Endothelial cell (in vitro differentiated cells): ENCODE results near the gene UBL4B. TPM values are rescaled to one million over a fixed set of nuclear protein-coding genes. Genes with fewer than 3 reads are reported as not detected.

Experiments
- DNase-seq: peaks from one replicate; pipeline ENCODE4 v3.0.0; 2021; ENCODE audit warnings: low spot score
- H3K27ac Mint-ChIP-seq: one replicate; pipeline ENCODE4 v1.8.0; 2021; ENCODE audit warnings: mixed read lengths, inconsistent platforms; ENCODE audit not compliant: unreplicated experiment
- H3K27me3 Mint-ChIP-seq: one replicate; pipeline ENCODE4 v1.8.0; 2021; ENCODE audit warnings: mild to moderate bottlenecking, moderate library complexity, mixed read lengths, inconsistent platforms; ENCODE audit not compliant: unreplicated experiment
- H3K36me3 Mint-ChIP-seq: one replicate; pipeline ENCODE4 v1.8.0; 2021; ENCODE audit warnings: mild to moderate bottlenecking, low read depth, mixed read lengths, inconsistent platforms; ENCODE audit not compliant: unreplicated experiment
- H3K4me1 Mint-ChIP-seq: one replicate; pipeline ENCODE4 v1.8.0; 2021; ENCODE audit warnings: mild to moderate bottlenecking, mixed read lengths, inconsistent platforms; ENCODE audit not compliant: unreplicated experiment
- H3K4me3 Mint-ChIP-seq: one replicate; pipeline ENCODE4 v1.8.0; 2021; ENCODE audit warnings: mild to moderate bottlenecking, mixed read lengths, inconsistent platforms; ENCODE audit not compliant: unreplicated experiment
- H3K9me3 Mint-ChIP-seq: one replicate; pipeline ENCODE4 v1.8.0; 2021; ENCODE audit warnings: mixed read lengths, inconsistent platforms; ENCODE audit not compliant: unreplicated experiment
- total RNA-seq: library from RNA; stranded (reverse); fragmentation: NEBNext Ultra II Directional; extraction: Animal tissue kit (Norgen Biotek cat#: 25700); gene quantifications from one replicate; pipeline ENCODE4 v1.2.1, GENCODE V29; 2021; ENCODE audit not compliant: unreplicated experiment
- TF ChIP-seq, protein P1 (sequence below): fragments of 200-600 bp; sonication (generic); IDR thresholded peaks from one replicate; pipeline ENCODE4 v1.5.0; 2021; ENCODE audit warnings: antibody characterized with exemption; ENCODE audit not compliant: unreplicated experiment

The UBL4B gene
- total RNA-seq, 1 donor from 2014 or later, result not detected

- Mint-ChIP-seq H3K27ac (no peak overlapping the region), H3K27me3 (peaks cover 14% of the 10 kb centered on the region), H3K4me3 (no peak overlapping the region), H3K36me3 (peaks cover 4% of the 10 kb centered on the region), H3K4me1 (peaks cover 20% of the 10 kb centered on the region), H3K9me3 (no peaks in the 10 kb centered on the region)
- TF ChIP-seq, protein P1, sequence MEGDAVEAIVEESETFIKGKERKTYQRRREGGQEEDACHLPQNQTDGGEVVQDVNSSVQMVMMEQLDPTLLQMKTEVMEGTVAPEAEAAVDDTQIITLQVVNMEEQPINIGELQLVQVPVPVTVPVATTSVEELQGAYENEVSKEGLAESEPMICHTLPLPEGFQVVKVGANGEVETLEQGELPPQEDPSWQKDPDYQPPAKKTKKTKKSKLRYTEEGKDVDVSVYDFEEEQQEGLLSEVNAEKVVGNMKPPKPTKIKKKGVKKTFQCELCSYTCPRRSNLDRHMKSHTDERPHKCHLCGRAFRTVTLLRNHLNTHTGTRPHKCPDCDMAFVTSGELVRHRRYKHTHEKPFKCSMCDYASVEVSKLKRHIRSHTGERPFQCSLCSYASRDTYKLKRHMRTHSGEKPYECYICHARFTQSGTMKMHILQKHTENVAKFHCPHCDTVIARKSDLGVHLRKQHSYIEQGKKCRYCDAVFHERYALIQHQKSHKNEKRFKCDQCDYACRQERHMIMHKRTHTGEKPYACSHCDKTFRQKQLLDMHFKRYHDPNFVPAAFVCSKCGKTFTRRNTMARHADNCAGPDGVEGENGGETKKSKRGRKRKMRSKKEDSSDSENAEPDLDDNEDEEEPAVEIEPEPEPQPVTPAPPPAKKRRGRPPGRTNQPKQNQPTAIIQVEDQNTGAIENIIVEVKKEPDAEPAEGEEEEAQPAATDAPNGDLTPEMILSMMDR, result no peak
- no peak for DNase-seq
Observed at GRCh38 chr1:110081061-110081460, 31.2 kb upstream of the UBL4B start.

DNA sequence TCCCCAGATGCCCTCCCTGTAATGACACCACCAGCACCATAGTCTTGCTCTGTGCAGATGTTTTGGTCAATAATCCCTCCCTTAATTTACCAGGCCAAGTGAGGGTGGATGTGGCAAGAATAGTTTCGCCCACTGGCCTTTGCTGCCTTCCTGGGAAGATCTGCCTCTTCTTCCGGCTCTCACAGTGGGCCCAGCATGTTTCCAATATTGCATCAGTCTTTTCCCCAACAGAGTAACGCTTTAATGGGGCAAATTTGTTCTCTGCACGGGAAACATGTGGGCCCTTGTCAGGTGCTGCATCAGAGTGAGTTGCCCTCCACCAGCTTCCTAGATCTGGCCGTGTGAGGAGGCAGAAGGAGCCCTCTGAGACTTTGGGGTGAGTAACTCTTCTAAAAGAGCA lies 29.8 kb upstream of the UBL4B start:
- Mint-ChIP-seq H3K27me3 (peaks cover 23% of the 10 kb centered on the region), H3K27ac (no peak overlapping the region), H3K36me3 (peaks cover 4% of the 10 kb centered on the region), H3K9me3 (no peaks in the 10 kb centered on the region), H3K4me1 (peaks cover 29% of the 10 kb centered on the region), H3K4me3 (no peak overlapping the region)
- DNase-seq, result no peak
- TF ChIP-seq, protein P1, result no peak

DNA sequence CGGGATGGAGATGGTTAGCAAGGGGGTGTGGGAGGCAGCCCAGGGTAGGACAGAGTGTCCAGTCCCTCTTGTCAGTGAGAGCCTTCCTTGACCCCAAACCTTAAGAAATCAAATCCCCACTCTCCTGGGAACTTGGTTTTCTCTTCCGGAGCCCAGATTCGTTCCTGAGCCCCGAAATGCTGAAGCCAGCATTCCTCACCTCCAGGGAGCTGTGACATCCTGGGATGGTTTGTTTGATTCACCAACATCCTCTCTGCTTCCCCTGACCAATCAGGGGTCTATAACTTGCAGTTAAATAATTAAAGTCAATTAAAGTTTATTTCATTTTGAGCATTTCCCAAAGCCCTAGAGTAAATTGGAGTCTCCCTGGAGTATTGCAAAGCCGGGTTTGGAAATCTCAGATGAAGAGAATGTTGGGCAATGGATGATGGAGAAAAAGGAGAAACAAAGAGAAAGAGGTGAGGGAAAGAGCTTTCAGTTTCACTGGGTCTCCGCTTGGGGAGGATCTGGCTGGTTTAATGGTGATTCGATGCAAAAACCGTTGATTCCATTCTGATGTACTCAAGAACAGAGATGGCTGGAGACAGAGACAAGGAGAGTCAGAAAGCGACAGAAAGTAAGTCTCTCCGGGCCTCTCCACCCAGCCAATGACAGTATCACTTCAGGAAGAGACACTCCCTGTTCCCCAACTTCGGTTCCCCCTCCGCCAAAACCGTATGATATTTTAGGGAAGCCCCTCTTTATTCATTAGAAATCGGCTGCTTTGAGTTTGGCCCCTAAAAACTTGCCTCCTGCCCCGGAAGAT lies 29.0 kb upstream of the UBL4B start:
- Mint-ChIP-seq H3K4me3 (no peak overlapping the region), H3K36me3 (peaks cover 4% of the 10 kb centered on the region), H3K27me3 (peaks cover 25% of the 10 kb centered on the region), H3K9me3 (no peaks in the 10 kb centered on the region), H3K4me1 (peaks cover 33% of the 10 kb centered on the region), H3K27ac (no peak overlapping the region)
- DNase-seq, result no peak
- TF ChIP-seq, protein P1, result no peak

DNA sequence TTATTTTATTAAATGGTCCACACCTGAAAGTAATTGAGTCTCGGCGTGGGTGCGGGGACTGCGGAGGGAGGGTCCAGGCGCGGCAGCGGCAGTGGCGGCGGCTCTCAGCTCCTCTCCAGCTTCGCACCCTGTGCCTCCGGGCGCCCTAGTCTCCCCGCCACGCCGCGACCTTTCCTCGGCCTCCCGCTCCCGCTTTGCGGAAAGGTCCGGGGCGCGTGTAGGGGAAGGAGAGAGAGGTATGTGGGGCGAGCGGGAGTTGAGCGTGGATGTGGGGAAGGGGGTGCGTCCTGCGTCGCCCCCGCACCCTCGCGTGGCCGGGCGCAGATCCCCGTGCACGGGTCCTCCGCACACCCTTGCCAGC lies 28.4 kb upstream of the UBL4B start:
- Mint-ChIP-seq H3K27ac (no peak overlapping the region), H3K4me1 (peaks cover 39% of the 10 kb centered on the region), H3K9me3 (no peaks in the 10 kb centered on the region), H3K36me3 (peaks cover 4% of the 10 kb centered on the region), H3K4me3 (no peak overlapping the region), H3K27me3 (peaks cover 24% of the 10 kb centered on the region)
- DNase-seq, result no peak
- TF ChIP-seq, protein P1, result no peak
